WTC11 (cell line): ENCODE results near the gene SECISBP2L.

Experiments used
- FOXJ3 ChIP-seq: sonication (generic); formaldehyde crosslinking; IDR thresholded peaks from 2 replicates; pipeline ENCODE4 v1.9.0; 2021; ENCODE audit warnings: missing genetic modification reagents, mild to moderate bottlenecking, borderline replicate concordance
- FOXK1 ChIP-seq: sonication (generic); formaldehyde crosslinking; IDR thresholded peaks from 2 replicates; pipeline ENCODE4 v1.8.0; 2022; ENCODE audit warnings: mild to moderate bottlenecking, moderate library complexity, missing genetic modification reagents
- KAT7 ChIP-seq: sonication (generic); formaldehyde crosslinking; IDR thresholded peaks from 2 replicates; pipeline ENCODE4 v1.8.1; 2023; ENCODE audit warnings: missing genetic modification reagents, mild to moderate bottlenecking, borderline replicate concordance
- NR2C2 ChIP-seq: sonication (generic); formaldehyde crosslinking; IDR thresholded peaks from 2 replicates; pipeline ENCODE4 v1.8.0; 2022; ENCODE audit warnings: mild to moderate bottlenecking, missing genetic modification reagents
- TP53 ChIP-seq: sonication (generic); formaldehyde crosslinking; IDR thresholded peaks from 2 replicates; pipeline ENCODE4 v1.8.1; 2023; ENCODE audit warnings: mild to moderate bottlenecking, missing genetic modification reagents
- TF ChIP-seq, protein P1 (sequence below): fragments of 200-600 bp; IDR thresholded peaks from 2 replicates; pipeline ENCODE4 v1.8.0; 2022; ENCODE audit warnings: antibody characterized with exemption
- TF ChIP-seq, protein P2 (sequence below): sonication (generic); formaldehyde crosslinking; conservative IDR thresholded peaks from 2 replicates; pipeline ENCODE4 v1.8.1; 2023; ENCODE audit warnings: mild to moderate bottlenecking, low read depth, missing genetic modification reagents, moderate library complexity
- TF ChIP-seq, protein P3 (sequence below): sonication (generic); formaldehyde crosslinking; IDR thresholded peaks from 2 replicates; pipeline ENCODE4 v1.8.0; 2022; ENCODE audit warnings: mild to moderate bottlenecking, missing genetic modification reagents
- TF ChIP-seq, protein P4 (sequence below): sonication (generic); formaldehyde crosslinking; conservative IDR thresholded peaks from 2 replicates; pipeline ENCODE4 v1.8.1; 2022; ENCODE audit warnings: mild to moderate bottlenecking, missing genetic modification reagents

DNA sequence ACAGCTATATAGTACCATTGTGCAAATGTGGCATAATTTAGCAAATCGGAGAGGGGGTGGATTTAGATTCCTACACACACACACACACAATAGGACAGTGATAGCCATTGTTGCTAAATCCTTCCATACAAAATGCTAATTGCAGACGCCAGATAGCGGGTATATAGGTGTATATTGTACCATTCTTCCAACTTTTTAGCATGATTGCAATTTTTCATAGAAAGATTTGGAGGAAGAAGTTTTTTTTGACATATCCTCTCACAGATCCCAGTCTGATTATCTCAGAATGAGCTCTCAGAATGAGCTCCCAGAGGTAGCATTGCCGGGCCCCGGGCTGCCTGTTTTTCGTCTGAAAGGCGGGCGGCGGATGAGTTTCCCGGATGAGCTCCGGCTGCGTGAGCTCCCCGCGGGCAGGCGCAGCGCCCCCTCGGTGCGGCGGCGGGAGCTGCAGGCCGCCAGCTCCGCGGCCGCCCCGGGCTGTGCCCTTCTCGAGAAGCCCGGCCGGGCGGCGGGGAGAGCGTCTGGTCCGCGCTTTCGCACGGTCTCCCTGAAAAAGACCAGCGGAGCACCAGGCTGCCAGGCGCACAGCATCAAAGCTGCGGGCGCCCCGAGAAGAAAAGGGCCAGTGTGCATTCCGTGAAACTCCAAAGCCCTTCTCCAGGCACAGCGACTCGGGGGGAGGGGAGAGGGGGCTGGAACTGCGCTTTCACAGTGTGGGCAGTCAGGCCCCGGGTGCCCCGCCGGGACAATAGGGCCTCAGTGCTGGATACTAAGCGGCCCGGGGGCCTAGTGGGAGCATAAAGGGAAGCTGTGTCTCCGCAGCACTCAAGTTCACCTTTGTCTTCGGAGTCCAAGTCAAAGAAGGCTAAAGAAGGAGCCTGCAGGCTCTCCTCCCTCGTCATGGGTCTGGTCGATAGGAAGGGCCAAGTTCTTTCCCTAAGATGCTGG lies 70.5 kb downstream of the SECISBP2L start:
- TF ChIP-seq, protein P1, sequence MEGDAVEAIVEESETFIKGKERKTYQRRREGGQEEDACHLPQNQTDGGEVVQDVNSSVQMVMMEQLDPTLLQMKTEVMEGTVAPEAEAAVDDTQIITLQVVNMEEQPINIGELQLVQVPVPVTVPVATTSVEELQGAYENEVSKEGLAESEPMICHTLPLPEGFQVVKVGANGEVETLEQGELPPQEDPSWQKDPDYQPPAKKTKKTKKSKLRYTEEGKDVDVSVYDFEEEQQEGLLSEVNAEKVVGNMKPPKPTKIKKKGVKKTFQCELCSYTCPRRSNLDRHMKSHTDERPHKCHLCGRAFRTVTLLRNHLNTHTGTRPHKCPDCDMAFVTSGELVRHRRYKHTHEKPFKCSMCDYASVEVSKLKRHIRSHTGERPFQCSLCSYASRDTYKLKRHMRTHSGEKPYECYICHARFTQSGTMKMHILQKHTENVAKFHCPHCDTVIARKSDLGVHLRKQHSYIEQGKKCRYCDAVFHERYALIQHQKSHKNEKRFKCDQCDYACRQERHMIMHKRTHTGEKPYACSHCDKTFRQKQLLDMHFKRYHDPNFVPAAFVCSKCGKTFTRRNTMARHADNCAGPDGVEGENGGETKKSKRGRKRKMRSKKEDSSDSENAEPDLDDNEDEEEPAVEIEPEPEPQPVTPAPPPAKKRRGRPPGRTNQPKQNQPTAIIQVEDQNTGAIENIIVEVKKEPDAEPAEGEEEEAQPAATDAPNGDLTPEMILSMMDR, result peak; percentile 96
- TF ChIP-seq, protein P2, sequence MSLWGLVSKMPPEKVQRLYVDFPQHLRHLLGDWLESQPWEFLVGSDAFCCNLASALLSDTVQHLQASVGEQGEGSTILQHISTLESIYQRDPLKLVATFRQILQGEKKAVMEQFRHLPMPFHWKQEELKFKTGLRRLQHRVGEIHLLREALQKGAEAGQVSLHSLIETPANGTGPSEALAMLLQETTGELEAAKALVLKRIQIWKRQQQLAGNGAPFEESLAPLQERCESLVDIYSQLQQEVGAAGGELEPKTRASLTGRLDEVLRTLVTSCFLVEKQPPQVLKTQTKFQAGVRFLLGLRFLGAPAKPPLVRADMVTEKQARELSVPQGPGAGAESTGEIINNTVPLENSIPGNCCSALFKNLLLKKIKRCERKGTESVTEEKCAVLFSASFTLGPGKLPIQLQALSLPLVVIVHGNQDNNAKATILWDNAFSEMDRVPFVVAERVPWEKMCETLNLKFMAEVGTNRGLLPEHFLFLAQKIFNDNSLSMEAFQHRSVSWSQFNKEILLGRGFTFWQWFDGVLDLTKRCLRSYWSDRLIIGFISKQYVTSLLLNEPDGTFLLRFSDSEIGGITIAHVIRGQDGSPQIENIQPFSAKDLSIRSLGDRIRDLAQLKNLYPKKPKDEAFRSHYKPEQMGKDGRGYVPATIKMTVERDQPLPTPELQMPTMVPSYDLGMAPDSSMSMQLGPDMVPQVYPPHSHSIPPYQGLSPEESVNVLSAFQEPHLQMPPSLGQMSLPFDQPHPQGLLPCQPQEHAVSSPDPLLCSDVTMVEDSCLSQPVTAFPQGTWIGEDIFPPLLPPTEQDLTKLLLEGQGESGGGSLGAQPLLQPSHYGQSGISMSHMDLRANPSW (CRISPR knock-in tag), result no peak
- TF ChIP-seq KAT7, result no peak
- no peak for TF ChIP-seq FOXK1 (CRISPR knock-in tag)
- TF ChIP-seq TP53 (CRISPR knock-in tag), result no peak
- no peak for TF ChIP-seq NR2C2 (CRISPR knock-in tag)
- TF ChIP-seq, protein P3, sequence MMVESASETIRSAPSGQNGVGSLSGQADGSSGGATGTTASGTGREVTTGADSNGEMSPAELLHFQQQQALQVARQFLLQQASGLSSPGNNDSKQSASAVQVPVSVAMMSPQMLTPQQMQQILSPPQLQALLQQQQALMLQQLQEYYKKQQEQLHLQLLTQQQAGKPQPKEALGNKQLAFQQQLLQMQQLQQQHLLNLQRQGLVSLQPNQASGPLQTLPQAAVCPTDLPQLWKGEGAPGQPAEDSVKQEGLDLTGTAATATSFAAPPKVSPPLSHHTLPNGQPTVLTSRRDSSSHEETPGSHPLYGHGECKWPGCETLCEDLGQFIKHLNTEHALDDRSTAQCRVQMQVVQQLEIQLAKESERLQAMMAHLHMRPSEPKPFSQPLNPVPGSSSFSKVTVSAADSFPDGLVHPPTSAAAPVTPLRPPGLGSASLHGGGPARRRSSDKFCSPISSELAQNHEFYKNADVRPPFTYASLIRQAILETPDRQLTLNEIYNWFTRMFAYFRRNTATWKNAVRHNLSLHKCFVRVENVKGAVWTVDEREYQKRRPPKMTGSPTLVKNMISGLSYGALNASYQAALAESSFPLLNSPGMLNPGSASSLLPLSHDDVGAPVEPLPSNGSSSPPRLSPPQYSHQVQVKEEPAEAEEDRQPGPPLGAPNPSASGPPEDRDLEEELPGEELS (CRISPR knock-in tag), result no peak
- TF ChIP-seq FOXJ3 (CRISPR knock-in tag), result no peak
- TF ChIP-seq, protein P4, sequence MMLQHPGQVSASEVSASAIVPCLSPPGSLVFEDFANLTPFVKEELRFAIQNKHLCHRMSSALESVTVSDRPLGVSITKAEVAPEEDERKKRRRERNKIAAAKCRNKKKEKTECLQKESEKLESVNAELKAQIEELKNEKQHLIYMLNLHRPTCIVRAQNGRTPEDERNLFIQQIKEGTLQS (CRISPR knock-in tag), result no peak
